ENCODE data around the gene THAP3.
"Not testable (repeated sequence)": the region's sequence is repeated elsewhere in the genome, so short reads cannot be mapped to it uniquely, and the experiment has no call there.

The THAP3 gene

GRCh38 chr1:6630027-6630426, 5.4 kb downstream of the THAP3 start:
- no peak overlapping the region for H3K4me3 ChIP-seq (ENCODE audit: control insufficient read depth, low read depth, low read length)
- DNase-seq (ENCODE audit: low read depth): no peak
- TF ChIP-seq CTCF (conservative IDR thresholded peaks at IDR 0.05; ENCODE audit: control insufficient read depth, insufficient read depth, low read depth, low read length): no peak

GRCh38 chr1:6631058-6631457, 6.4 kb downstream of the THAP3 start:
- TF ChIP-seq CTCF (conservative IDR thresholded peaks at IDR 0.05; ENCODE audit: control insufficient read depth, insufficient read depth, low read depth, low read length): no peak
- no peak overlapping the region for H3K4me3 ChIP-seq (ENCODE audit: control insufficient read depth, low read depth, low read length)
- DNase-seq (ENCODE audit: low read depth): no peak

- no peak for TF ChIP-seq CTCF (conservative IDR thresholded peaks at IDR 0.05; ENCODE audit: control insufficient read depth, insufficient read depth, low read depth, low read length)
- DNase-seq (ENCODE audit: low read depth): no peak
- H3K4me3 ChIP-seq (ENCODE audit: control insufficient read depth, low read depth, low read length): no peak overlapping the region
These were observed 8.2 kb downstream of the THAP3 start for GRCh38 chr1:6632588-6633514.

GRCh38 chr1:6634371-6635052, 9.8 kb downstream of the THAP3 start:
- TF ChIP-seq CTCF (conservative IDR thresholded peaks at IDR 0.05; ENCODE audit: control insufficient read depth, insufficient read depth, low read depth, low read length): peak; percentile 35
- DNase-seq (ENCODE audit: low read depth): peak; percentile 50
- H3K4me3 ChIP-seq (ENCODE audit: control insufficient read depth, low read depth, low read length): no peak overlapping the region

- DNase-seq (ENCODE audit: low read depth): no peak
- no peak overlapping the region for H3K4me3 ChIP-seq (ENCODE audit: control insufficient read depth, low read depth, low read length)
- no peak for TF ChIP-seq CTCF (conservative IDR thresholded peaks at IDR 0.05; ENCODE audit: control insufficient read depth, insufficient read depth, low read depth, low read length)
These were observed 10.7 kb downstream of the THAP3 start for GRCh38 chr1:6635161-6635909.

GRCh38 chr1:6635910-6636760, 11.5 kb downstream of the THAP3 start:
- DNase-seq (ENCODE audit: low read depth): no peak
- TF ChIP-seq CTCF (conservative IDR thresholded peaks at IDR 0.05; ENCODE audit: control insufficient read depth, insufficient read depth, low read depth, low read length): no peak
- no peak overlapping the region for H3K4me3 ChIP-seq (ENCODE audit: control insufficient read depth, low read depth, low read length)

- H3K4me3 ChIP-seq (ENCODE audit: control insufficient read depth, low read depth, low read length); DNase-seq (ENCODE audit: low read depth): not testable (repeated sequence)
These were observed 12.1 kb downstream of the THAP3 start for GRCh38 chr1:6636778-6637177.
